Pericardium fibroblast (primary cell): ENCODE data around the gene KCNQ4. TPM values are rescaled to one million over a fixed set of nuclear protein-coding genes. Genes with fewer than 3 reads are reported as not detected.

Experiments
- total RNA-seq: library from RNA; depleted of rRNA; stranded (reverse); fragments of >200 nt; gene quantifications from 2 replicates; pipeline ENCODE4 v1.2.3, GENCODE V29; 2015

The KCNQ4 gene
- total RNA-seq, result 0.12 TPM in 1 of 2 replicates, not detected in the other

DNA sequence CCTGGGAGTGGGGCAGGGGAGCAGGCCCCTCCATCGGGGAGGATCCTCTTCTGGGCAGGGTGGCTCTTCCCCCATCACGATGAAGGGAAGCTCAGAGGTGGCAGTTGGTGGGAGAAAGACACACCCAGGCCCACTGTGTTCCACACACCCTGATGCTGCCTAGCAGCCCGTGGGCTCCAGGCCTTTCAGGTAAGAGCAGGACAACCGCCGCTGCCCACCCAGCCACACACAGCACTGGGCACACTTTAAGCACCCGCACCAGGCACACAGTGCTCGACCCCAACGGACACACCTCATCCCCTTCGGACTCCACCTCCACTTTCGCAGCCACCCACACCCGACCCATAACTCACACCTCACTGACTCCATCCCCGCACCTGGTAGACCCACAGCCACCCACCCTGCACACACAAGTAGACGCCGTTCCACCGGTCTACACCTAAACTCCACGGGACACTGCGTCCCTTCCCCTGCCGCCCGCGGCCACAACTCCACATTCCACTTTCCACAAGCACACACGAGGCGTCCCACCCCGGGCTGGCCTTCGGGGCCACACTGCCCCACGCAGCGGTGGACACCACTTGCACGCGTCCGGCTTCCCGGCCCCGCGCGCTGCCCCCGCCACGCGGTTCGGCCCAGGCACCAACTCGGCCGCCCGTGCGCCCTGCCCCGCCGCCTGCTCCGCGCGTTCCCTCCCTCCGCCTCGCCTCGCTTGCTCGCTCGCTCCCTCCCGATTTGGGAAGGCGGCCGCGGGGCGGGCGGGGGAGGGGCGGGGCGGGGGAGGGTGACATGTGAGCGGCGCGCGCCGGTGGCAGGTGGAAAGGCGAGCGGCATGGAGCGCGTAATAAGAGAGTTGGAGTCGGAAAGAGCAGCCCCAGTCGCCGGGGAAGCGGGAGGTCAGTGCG is at the start of gene KCNQ4:
KCNQ4 (plus strand) TSS at position 787 of the 905 bp plus-strand sequence. CDS start 307 bp downstream, outside the sequence.

DNA sequence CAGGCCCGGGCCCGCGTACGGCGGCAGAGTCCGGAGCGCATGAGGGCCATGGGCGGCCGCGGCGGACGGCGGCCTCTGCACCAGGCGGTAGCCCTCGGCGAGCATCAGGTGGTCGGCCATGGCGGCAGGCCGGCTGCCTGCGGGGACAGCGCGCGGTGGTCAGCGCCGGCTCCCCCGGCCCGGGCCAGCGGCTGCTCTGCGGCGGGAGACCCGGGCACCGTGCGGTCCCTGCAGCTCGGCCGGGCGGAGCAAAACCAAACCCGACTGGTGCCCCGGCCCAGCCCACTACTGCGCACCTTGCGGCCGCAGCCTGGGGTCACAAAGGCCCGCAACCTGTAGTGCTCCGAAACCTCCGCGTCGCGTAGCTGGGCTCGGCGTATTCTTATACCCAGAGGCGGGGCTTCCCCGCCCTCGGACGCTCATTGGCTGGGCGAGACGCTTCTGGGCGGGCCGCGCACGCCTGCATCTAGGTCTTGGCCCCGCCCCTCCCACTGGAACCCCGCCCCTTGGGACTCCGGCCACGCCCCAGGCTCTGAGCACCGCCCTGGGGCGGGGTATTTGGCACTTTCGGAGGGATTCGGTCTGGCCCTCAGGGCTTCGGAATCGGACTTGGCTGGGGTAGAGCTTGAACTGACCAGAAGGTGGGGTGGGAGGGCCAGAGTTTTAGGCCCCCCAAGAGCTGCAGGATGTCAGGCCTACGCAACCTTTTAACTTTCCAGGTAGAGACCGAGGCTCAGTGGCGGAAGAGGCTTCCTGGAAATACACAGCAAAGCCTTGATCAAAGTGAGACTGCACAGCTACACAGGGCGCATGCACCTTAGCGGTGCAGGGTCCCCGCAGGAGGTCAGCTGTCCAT is 78.6 kb downstream of the KCNQ4 start, which contains the start of gene CITED4:
CITED4 (minus strand) TSS at position 356 of the 856 bp plus-strand sequence; CDS start at position 120, 236 bp downstream.

Other genes starting within 250 kb of the KCNQ4 start
- 0.82 and 1.2 TPM in 2 replicates for gene RIMS3, start 118.1 kb upstream of the KCNQ4 start, total RNA-seq
- gene NFYC, start 92.1 kb upstream of the KCNQ4 start, total RNA-seq, result 20.9 and 21.5 TPM in 2 replicates
- 5.5 and 9.7 TPM in 2 replicates for gene CITED4, start 78.6 kb downstream of the KCNQ4 start, total RNA-seq
- gene CTPS1, start 195.9 kb downstream of the KCNQ4 start, total RNA-seq, result 13.7 and 14.8 TPM in 2 replicates
- 0.17 and 0.58 TPM in 2 replicates for gene SLFNL1, start 237.9 kb downstream of the KCNQ4 start, total RNA-seq